Activated CD4-positive, alpha-beta T cell treated with anti-CD3 and anti-CD28 coated beads, Interleukin-2, Interleukin-4, amounts not matched to agents 100 ng/mL and 50 ng/mL, durations not matched to agents 16 hours and 8 hours (primary cell): ENCODE data around the gene GJC1.
"Not testable (repeated sequence)": the region's sequence is repeated elsewhere in the genome, so short reads cannot be mapped to it uniquely, and the experiment has no call there.

ENCODE experiments used
- DNase-seq: peaks from one replicate; pipeline ENCODE4 v3.0.0-alpha.2; 2020; ENCODE audit warnings: low spot score

GJC1 gene

GRCh38 chr17:44759086-44759915, 70.8 kb downstream of the GJC1 start:
- no peak for DNase-seq

DNA sequence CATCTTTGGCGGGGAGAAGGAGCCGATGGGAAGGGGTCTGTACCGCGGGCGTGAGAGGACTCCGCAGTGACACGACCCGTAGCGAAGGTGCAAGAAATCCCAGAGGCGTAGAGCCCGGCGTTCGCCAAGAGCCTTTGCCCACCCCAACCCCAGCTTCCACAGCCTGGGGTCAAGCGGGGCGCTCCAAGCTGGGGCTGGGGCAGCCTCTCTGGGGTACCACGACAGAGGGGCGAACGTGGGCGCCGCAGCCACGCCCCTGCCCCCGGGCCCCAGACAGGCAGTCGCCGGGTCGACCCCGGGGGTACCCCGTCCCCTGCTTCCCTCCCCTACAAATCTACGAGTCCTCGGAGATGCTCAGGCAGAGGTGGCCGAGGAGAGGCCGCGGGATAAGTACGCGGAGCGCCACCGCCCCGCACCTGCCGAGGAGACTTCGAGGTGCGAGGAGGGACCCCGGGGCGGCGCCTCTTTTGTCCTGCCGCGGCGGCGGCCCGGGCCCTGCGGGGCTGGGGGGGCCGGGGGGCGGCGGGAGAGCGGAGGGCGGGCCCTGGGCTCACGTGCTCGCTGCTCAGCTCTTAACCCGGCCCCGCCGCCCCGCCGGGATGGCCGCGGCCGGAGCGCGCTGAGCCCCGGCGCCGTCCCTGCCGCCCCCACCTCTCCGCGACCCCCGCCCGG, 71.5 kb downstream of the GJC1 start, which contains the start of gene ADAM11:
Gene ADAM11, plus strand, starts transcription at position 575 of the 672 bp plus-strand sequence. CDS start 212 bp downstream, outside the sequence.
- DNase-seq = no peak

- no peak for DNase-seq
Measured at GRCh38 chr17:44757918-44758413, 72.1 kb downstream of the GJC1 start.

DNA sequence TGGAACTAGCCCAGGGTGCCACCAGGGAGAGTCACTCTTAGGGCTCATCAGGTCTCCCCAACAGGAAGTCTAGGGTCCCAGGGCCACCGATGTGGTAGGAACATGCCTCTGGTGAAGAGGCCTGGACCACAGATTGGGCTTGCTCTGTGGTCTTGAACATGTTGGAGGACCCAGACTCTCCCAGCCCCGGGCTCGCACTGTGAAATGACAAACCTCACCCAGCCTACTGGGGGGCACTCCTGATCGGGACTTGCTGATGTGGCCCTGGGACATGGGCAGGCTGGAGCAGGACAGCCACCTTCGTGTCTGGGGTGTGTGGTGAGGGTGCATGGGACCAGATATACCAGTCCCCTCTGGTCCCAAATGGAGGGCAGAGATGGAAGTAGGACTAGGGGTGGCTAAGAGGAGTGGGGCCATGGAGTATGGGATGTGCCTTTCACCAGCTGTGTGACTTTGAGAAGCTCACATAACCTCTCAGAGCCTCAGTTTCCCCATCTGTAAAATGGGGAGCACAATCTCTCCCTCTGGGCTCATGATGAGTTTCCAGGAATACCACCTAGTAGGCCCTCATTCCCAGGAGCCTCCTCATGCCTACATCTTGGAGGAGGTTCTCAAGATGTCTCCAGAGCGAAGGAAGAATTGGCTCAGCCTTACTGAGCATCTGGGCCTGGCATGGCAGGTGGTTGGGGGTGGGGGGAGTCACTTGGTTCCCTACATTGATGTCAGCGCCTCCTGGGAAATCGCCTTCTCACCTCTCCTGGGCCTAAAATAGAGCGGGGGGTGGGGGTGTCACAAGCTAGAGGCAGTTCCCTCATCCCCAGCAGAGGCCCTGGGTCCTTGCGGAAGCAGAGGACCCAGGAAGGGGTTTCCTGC, 72.8 kb downstream of the GJC1 start:
- DNase-seq = no peak

DNA sequence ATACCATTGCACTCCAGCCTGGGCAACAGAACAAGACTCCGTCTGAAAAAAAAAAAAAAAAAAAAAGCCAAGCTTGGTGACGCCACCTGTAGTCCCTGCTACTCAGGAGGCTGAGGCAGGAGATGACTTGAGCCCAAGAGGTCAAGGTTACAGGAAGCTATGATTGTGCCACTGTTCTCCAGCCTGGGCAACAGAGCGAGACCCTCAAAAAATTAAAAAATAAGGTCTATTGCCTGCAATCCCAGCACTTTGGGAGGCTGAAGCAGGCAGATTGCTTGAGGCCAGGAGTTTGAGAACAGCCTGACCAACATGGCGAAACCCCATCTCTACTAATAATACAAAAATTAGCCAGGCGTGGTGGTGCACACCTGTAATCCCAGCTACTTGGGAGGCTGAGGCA, 74.9 kb downstream of the GJC1 start:
- not testable (repeated sequence) for DNase-seq

- DNase-seq = no peak
Measured at GRCh38 chr17:44754276-44754675, 75.8 kb downstream of the GJC1 start.

GRCh38 chr17:44752953-44753861, 76.9 kb downstream of the GJC1 start:
- no peak for DNase-seq

DNA sequence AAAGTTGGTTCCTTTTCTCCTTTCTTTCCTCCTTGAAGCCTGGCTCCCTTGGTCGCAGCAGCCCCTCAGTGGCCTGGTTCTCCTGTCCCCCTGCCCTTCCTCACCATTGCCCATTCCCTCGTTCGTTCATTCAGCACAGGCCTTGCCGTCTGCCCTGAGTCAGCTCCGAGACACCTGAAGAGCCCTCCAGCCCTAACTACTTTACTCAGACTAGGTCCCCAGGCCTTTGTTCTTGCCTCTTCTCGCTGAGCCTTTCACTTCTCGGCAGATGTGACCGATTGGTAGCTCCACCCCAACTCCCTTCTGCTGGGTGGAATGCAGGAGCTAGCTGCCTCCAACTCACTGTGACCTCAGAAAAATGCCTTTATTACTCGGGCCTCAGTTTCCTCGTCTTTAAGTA, 78.3 kb downstream of the GJC1 start:
- DNase-seq = no peak

- no peak for DNase-seq
Measured at GRCh38 chr17:44751331-44751730, 78.8 kb downstream of the GJC1 start.

DNA sequence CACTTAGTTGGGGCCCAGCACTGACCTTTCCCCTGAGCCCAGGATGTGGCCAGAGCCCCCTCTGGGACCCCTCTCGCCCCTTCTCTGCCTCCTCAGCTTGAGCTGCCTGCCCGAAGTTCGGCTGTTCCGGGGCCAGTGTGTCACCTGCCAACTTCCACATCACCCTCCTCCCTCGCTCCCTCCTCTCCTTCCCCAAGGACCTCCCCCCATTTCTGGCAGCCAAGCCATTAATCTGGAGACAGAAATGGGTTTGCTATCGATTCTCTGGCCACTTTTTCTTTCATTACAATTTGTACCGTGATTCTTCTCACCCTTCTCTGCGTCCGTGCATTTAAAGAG, 80.1 kb downstream of the GJC1 start:
- DNase-seq = no peak

GRCh38 chr17:44749076-44749979, 80.8 kb downstream of the GJC1 start:
- no peak for DNase-seq
